ENCODE data around the gene SH3GL1.

SH3GL1 gene

GRCh38 chr19:4362101-4362828 lies 38.1 kb downstream of the SH3GL1 start:
- TF ChIP-seq CTCF (IDR thresholded peaks at IDR 0.05; ENCODE audit: control extremely low read depth, extremely low read depth, low read depth, missing control alignments), result no peak
- DNase-seq (ENCODE audit: extremely low spot score), result no peak
- ChIA-PET POLR2A (no interaction called here), CTCF (interaction anchor here (1.4 to 9.9 kb wide), 3 partner anchors 10 to 38 kb away, joined by 4 to 85 read pairs (median 6); partner anchors contain the start of genes MPND and SH3GL1)

- POLR2A ChIA-PET, result interaction anchor here (0.6 kb wide), 1 partner anchor 13 kb away, joined by 5 read pairs; no protein-coding TSS in a partner anchor
- TF ChIP-seq CTCF (IDR thresholded peaks at IDR 0.05; ENCODE audit: control extremely low read depth, extremely low read depth, low read depth, missing control alignments), result no peak
- CTCF ChIA-PET, result interaction anchor here (1.4 to 9.9 kb wide), 3 partner anchors 9 to 39 kb away, joined by 4 to 85 read pairs (median 6); partner anchors contain the start of genes MPND and SH3GL1
- no peak for DNase-seq (ENCODE audit: extremely low spot score)
Observed at GRCh38 chr19:4361152-4362046, 38.9 kb downstream of the SH3GL1 start.

GRCh38 chr19:4360641-4361151 lies 39.7 kb downstream of the SH3GL1 start:
- no peak for TF ChIP-seq CTCF (IDR thresholded peaks at IDR 0.05; ENCODE audit: control extremely low read depth, extremely low read depth, low read depth, missing control alignments)
- CTCF ChIA-PET, result interaction anchor here (2.1 to 9.9 kb wide), 2 partner anchors 8 to 18 kb away, joined by 6 to 85 read pairs; partner anchors contain the start of gene MPND
- POLR2A ChIA-PET, result interaction anchor here (0.6 kb wide), 1 partner anchor 12 kb away, joined by 5 read pairs; no protein-coding TSS in a partner anchor
- no peak for DNase-seq (ENCODE audit: extremely low spot score)

- ChIA-PET POLR2A (no interaction called here), CTCF (no interaction called here)
- TF ChIP-seq CTCF (IDR thresholded peaks at IDR 0.05; ENCODE audit: control extremely low read depth, extremely low read depth, low read depth, missing control alignments), result no peak
- no peak for DNase-seq (ENCODE audit: extremely low spot score)
Observed at GRCh38 chr19:4360081-4360569, 40.2 kb downstream of the SH3GL1 start.

GRCh38 chr19:4359627-4360000 lies 40.7 kb downstream of the SH3GL1 start:
- POLR2A ChIA-PET, result no interaction called here
- DNase-seq (ENCODE audit: extremely low spot score), result no peak
- CTCF ChIA-PET, result interaction anchor here (1.5 to 1.7 kb wide), 2 partner anchors 16 to 166 kb away, joined by 3 to 4 read pairs; partner anchors contain the start of gene MPND
- no peak for TF ChIP-seq CTCF (IDR thresholded peaks at IDR 0.05; ENCODE audit: control extremely low read depth, extremely low read depth, low read depth, missing control alignments)
